ENCODE results near the gene DCAF16.

GRCh38 chr4:17763931-17764330 lies 46.6 kb downstream of the DCAF16 start:
- TF ChIP-seq, protein P1, sequence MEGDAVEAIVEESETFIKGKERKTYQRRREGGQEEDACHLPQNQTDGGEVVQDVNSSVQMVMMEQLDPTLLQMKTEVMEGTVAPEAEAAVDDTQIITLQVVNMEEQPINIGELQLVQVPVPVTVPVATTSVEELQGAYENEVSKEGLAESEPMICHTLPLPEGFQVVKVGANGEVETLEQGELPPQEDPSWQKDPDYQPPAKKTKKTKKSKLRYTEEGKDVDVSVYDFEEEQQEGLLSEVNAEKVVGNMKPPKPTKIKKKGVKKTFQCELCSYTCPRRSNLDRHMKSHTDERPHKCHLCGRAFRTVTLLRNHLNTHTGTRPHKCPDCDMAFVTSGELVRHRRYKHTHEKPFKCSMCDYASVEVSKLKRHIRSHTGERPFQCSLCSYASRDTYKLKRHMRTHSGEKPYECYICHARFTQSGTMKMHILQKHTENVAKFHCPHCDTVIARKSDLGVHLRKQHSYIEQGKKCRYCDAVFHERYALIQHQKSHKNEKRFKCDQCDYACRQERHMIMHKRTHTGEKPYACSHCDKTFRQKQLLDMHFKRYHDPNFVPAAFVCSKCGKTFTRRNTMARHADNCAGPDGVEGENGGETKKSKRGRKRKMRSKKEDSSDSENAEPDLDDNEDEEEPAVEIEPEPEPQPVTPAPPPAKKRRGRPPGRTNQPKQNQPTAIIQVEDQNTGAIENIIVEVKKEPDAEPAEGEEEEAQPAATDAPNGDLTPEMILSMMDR (IDR thresholded peaks at IDR 0.05): no peak
- TF ChIP-seq POLR2A (IDR thresholded peaks at IDR 0.05): no peak
